Gastroesophageal sphincter (tissue), 3 donors: ENCODE data around the gene ATP6V0A1.

Source experiments
- POLR2A ChIP-seq, 2 donors: fragments of 450-650 bp; IDR thresholded peaks; one replicate each; pipeline ENCODE4 v1.6.1; 2017; ENCODE audit warnings: antibody characterized with exemption in 2 of 2, mild to moderate bottlenecking in 2 of 2, moderate library complexity in 1 of 2
- TF ChIP-seq, protein P1 (sequence below), 4 experiments: fragments of 200-600 bp in 2 of 4; fragments of 450-650 bp in 2 of 4; sonication (generic) in 1 of 4; IDR thresholded peaks; one replicate each; pipeline ENCODE4 v1.5.1; 2017 to 2019; ENCODE audit warnings: antibody characterized with exemption in 4 of 4, mild to moderate bottlenecking in 2 of 4, moderate library complexity in 2 of 4

DNA sequence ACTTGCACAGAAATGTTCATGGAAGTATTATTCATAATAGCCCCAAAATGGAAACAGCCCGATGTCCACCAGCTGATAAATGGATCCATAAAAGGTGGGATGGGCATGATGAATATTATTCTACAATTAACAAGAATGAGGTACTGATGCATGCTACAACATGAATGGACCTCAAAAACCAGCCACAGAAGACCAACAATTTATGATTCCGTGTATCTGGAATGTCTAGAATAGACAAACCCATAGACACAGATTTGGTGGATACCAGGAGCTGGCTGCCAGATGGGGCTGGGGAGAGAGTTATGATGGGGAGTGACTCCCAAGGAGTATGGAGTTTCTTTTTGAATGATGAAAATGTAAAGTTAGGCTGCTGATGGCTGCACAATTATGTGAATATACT, 66.5 kb downstream of the ATP6V0A1 start:
- TF ChIP-seq POLR2A (IDR thresholded peaks at IDR 0.05), result no peak
- TF ChIP-seq, protein P1, sequence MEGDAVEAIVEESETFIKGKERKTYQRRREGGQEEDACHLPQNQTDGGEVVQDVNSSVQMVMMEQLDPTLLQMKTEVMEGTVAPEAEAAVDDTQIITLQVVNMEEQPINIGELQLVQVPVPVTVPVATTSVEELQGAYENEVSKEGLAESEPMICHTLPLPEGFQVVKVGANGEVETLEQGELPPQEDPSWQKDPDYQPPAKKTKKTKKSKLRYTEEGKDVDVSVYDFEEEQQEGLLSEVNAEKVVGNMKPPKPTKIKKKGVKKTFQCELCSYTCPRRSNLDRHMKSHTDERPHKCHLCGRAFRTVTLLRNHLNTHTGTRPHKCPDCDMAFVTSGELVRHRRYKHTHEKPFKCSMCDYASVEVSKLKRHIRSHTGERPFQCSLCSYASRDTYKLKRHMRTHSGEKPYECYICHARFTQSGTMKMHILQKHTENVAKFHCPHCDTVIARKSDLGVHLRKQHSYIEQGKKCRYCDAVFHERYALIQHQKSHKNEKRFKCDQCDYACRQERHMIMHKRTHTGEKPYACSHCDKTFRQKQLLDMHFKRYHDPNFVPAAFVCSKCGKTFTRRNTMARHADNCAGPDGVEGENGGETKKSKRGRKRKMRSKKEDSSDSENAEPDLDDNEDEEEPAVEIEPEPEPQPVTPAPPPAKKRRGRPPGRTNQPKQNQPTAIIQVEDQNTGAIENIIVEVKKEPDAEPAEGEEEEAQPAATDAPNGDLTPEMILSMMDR (IDR thresholded peaks at IDR 0.05), result no peak
